NOMO-1 (cell line): ENCODE measurements around the gene TNS1.

Experiments used
- DNase-seq, 2 experiments: peaks; one replicate each; lab custom pipeline; 2025; ENCODE audit not compliant: unreplicated experiment in 2 of 2; lab: John Stamatoyannopoulos, UW

The TNS1 gene

GRCh38 chr2:217902379-217903141 is 100.2 kb downstream of the TNS1 start:
- peak; percentile 17 to 76 for DNase-seq

DNA sequence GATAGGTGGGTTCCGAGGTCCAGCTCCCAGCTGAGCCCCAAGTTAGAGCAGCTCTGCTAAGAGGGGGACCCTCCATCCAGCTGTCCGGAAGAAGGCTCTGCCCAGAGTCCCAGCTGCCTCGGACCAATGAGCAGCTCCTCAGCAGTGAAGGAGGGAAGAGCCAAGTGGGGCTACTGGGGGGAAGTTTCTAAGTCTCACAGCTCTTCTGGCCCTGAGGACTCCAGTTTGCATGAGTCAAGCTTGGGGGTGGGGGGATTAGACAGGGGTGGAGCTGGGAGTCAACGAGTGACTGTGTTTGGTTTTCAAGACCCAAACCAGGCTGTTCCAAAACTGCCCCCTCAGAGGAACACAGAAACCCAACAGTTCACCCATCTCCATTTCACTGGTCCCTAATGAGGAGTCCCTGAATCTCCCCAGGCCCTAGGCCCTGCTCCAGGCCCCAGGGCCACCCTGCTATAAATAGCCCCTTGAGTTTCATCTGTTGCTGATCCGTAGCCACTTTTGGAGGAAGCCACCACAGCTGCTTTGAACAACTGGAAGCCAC is 100.9 kb downstream of the TNS1 start:
- no peak for DNase-seq

DNA sequence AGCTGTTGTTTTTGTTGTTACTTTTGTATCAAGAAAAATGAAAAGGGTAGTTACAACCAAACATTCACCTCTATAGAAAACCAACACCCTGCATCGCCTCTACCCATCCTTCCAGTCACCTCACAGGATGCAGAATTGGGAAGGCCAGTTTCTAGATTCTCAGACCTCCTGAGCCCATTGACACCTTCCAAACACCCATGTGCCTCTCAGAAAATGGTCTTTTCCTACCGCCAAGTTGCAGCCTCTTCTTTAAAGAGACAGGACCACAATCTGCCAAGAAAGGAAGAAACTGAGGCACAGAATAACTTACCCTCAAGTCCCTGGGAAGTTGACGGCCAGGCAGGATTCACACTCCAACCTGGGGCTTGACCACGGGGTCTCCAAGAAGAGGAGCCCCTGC is 101.4 kb downstream of the TNS1 start:
- DNase-seq: no peak

DNA sequence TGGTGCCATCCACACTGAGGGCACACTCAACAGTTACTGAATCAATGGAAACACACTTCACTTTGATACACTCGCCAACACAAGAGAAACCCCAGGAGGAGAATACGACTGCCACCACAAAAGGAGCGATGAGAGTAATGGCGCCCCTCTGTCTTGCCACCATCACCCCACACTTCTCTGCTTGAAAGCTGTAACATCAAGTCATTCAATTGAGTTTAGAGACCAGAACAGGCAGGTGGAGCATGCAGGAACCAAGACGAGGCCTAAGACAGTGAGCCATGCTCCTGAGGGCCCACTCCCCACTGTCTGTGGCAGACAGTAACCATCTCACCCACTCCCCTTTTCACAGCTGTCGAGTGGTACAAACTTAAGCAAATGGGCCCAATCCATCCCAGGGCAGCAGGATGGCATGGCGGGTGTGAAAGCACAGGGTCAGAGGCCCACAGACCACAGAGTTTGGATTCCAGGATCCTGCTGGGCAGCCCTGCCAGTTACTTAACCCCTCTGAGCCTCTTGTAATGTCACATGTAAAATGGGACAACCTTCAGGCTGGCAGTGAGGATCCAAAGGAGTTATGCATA is 101.9 kb downstream of the TNS1 start:
- DNase-seq: no peak

- DNase-seq: peak in 1 of 2 experiments; percentile 26
Observed at GRCh38 chr2:217900010-217900779, 102.6 kb downstream of the TNS1 start.

GRCh38 chr2:217899231-217900009 is 103.4 kb downstream of the TNS1 start:
- DNase-seq: peak; percentile 27 to 46

GRCh38 chr2:217897816-217898806 is 104.7 kb downstream of the TNS1 start:
- no peak for DNase-seq

GRCh38 chr2:217897091-217897715 is 105.6 kb downstream of the TNS1 start:
- DNase-seq: no peak

GRCh38 chr2:217895070-217895635 is 107.6 kb downstream of the TNS1 start:
- no peak for DNase-seq

DNA sequence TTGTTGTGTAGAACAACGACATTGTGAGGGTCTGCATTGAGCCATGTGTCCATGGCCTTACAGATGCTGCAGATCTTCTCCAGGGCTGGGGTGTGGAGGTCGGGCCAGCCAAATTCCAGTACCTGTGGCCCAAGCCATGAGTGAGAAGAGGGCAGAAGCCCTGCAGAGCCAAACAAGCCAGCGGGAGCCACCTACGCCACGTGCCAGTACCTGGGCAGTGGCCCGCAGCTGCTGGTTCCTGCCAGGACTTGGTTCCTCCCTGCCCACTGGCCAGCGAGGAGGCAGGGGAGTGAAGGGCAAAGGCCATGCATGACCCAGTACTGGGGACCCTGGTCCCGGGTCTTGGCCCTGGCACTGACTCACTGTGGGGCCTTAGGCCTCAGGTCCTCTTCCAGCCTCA is 109.4 kb downstream of the TNS1 start:
- no peak for DNase-seq

- no peak for DNase-seq
Observed at GRCh38 chr2:217892560-217892959, 110.2 kb downstream of the TNS1 start.

DNA sequence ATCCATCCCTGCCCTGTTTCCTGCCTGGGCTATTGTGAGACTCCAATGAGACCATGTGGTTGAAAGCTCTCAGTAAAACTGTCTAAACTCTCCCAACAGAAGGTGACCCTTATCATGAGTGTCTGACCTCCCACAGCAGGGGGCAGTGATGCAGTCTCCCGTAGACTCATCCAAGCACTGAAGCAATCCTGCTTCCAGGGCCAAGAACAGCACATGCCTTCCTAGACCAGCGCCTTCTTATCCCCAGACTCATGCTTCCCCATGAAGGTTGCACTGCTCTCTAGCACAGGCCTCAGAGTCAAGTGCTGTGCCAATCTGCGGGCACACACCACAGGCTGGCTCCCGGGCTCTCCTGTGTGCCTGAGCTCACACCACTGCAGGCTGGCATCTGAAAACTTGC is 112.3 kb downstream of the TNS1 start:
- DNase-seq: no peak

GRCh38 chr2:217889656-217890055 is 113.1 kb downstream of the TNS1 start:
- DNase-seq: no peak

- DNase-seq: no peak
Observed at GRCh38 chr2:217887841-217888701, 114.7 kb downstream of the TNS1 start.

GRCh38 chr2:217886720-217887309 is 116.0 kb downstream of the TNS1 start:
- peak in 1 of 2 experiments; percentile 25 for DNase-seq

- DNase-seq: peak in 1 of 2 experiments; percentile 23
Observed at GRCh38 chr2:217886091-217886490, 116.7 kb downstream of the TNS1 start.

DNA sequence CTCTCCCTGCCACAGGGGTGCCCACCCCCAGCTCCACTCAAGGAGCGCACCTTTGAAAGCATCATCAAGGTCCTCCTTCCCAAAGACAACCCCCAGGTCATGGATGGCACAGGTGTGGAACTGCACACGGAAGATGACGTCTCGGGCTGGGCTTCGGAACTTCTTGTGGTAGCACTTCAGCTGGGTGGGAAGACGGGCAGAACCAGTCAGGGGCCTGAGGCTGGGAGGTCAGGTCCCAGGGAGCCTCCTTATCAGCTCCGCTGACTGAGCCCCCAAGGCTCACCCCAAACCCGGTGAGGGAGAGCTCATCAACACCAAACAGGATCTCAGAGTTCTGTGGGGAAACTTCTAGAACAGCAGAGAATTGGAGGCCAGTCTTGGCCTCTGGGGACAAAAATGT is 117.8 kb downstream of the TNS1 start:
- no peak for DNase-seq
